Activated naive CD8-positive, alpha-beta T cell treated with anti-CD3 and anti-CD28 coated beads for 36 hours (primary cell): ENCODE data around the gene SLITRK5. TPM values are rescaled to one million over a fixed set of nuclear protein-coding genes. Genes with fewer than 3 reads are reported as not detected.

ENCODE experiments used
- DNase-seq: peaks from one replicate; pipeline ENCODE4 v3.0.0; 2021
- H3K27ac Mint-ChIP-seq: one replicate; pipeline ENCODE4 v1.8.0; 2022; ENCODE audit warnings: mild to moderate bottlenecking, moderate library complexity, mixed read lengths
- H3K27me3 Mint-ChIP-seq: one replicate; pipeline ENCODE4 v1.8.0; 2022; ENCODE audit warnings: mild to moderate bottlenecking, mixed read lengths
- H3K36me3 Mint-ChIP-seq: one replicate; pipeline ENCODE4 v1.8.0; 2021; ENCODE audit warnings: mild to moderate bottlenecking, mixed read lengths
- H3K4me1 Mint-ChIP-seq: one replicate; pipeline ENCODE4 v1.8.0; 2021; ENCODE audit warnings: mixed read lengths
- H3K4me3 Mint-ChIP-seq: one replicate; pipeline ENCODE4 v1.8.0; 2022; ENCODE audit warnings: mild to moderate bottlenecking, moderate library complexity, mixed read lengths
- H3K9me3 Mint-ChIP-seq: one replicate; pipeline ENCODE4 v1.8.0; 2022; ENCODE audit warnings: mixed read lengths
- total RNA-seq, 2 experiments: library from RNA; stranded (reverse); gene quantifications; one replicate each; pipeline ENCODE4 v1.2.3, GENCODE V29; 2021

The SLITRK5 gene, protein sequence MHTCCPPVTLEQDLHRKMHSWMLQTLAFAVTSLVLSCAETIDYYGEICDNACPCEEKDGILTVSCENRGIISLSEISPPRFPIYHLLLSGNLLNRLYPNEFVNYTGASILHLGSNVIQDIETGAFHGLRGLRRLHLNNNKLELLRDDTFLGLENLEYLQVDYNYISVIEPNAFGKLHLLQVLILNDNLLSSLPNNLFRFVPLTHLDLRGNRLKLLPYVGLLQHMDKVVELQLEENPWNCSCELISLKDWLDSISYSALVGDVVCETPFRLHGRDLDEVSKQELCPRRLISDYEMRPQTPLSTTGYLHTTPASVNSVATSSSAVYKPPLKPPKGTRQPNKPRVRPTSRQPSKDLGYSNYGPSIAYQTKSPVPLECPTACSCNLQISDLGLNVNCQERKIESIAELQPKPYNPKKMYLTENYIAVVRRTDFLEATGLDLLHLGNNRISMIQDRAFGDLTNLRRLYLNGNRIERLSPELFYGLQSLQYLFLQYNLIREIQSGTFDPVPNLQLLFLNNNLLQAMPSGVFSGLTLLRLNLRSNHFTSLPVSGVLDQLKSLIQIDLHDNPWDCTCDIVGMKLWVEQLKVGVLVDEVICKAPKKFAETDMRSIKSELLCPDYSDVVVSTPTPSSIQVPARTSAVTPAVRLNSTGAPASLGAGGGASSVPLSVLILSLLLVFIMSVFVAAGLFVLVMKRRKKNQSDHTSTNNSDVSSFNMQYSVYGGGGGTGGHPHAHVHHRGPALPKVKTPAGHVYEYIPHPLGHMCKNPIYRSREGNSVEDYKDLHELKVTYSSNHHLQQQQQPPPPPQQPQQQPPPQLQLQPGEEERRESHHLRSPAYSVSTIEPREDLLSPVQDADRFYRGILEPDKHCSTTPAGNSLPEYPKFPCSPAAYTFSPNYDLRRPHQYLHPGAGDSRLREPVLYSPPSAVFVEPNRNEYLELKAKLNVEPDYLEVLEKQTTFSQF
- total RNA-seq = not detected

DNA sequence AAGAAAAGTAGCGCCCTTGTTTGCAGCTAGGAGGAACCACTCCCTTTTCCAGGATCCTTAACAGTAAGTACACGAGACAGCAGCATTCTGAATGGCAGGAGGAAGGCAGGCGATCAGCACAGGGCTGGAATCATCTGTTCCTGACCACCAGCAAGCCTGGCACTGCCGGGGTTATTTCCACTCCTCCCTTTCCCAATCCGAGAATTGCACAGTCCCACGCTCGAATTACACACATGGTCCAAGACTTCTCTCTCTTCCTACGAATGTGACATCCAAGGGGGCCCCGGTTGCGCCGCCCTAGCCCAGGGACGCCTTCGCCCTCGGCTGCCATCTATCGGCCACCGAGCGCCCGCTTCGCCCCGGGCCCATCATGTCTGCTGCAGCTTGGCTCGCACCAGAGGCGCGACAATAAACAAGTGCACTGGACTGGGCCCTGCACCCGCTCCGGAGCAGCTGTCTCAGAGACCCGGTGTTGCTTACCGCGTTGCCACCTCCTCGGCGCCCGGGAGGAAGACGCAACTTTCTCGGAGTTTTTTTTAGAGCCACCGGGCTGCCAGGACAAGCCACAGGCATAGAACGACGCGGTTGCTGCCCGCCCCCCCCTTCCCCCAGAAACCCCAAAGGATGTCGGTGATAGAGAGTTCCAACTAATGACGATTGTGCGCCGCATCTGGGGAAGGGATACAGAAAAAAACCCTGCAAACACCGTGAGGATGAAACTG is at the start of gene SLITRK5:
Gene SLITRK5 (plus strand): TSS at position 341 of the 722 bp plus-strand sequence. CDS start 4,018 bp downstream, outside the sequence.
- H3K27ac Mint-ChIP-seq = no peak within 1 kb of the TSS
- peaks cover 59% of the 10 kb centered on the region for H3K27me3 Mint-ChIP-seq

DNA sequence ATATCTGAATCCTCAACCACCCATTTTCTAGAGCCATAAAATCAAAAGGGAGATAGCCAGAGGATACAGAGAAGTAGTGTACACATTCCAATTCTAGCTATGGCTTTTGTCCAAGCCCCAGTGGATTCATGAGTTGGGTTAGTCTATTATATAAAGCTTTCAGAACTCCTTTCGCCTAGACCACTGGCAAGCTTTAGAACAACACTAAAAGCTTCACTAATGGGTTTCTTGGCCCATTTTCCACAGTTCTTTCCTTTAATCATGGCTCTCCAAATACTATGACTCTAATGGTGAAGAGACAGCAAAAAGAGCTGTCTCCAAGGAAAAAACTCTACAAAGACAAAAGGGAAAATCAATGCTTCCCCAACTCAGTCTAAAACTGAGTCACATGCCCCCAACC is 48.2 kb upstream of the SLITRK5 start:
- no peak for DNase-seq
- H3K4me3 Mint-ChIP-seq = no peak overlapping the region
- no peaks in the 10 kb centered on the region for H3K27me3 Mint-ChIP-seq

More for the DNA sequence above, at the start of gene SLITRK5:
- DNase-seq = peak; percentile 63
- H3K4me1 Mint-ChIP-seq = peaks cover 14% of the 10 kb centered on the region
- H3K36me3 Mint-ChIP-seq = no peaks in the 10 kb centered on the region
- H3K9me3 Mint-ChIP-seq = peaks cover 1% of the 10 kb centered on the region
- H3K4me3 Mint-ChIP-seq = peak within 1 kb of the TSS; percentile 63

DNA sequence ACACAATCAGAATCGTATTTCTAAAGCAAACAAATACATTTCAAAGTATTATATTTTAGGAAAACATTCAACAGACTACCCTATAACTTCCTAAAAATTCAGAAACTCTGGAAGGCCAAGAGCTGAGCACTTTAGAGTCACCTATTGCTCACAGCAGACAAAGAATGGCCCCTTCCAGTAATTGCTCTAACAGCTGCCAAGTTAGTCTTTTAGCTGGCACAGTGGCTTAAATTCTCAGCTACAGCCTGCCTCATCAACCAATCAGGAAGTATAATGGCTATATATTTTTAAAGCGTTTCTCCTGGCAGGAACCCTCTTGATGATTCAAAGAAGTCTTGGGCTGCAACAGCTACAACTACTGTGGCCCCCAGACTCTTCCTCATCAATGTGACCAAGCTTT is 14.9 kb upstream of the SLITRK5 start:
- H3K4me3 Mint-ChIP-seq = no peak overlapping the region
- H3K27ac Mint-ChIP-seq = no peak overlapping the region
- no peaks in the 10 kb centered on the region for H3K27me3 Mint-ChIP-seq
- no peaks in the 10 kb centered on the region for H3K36me3 Mint-ChIP-seq
- DNase-seq = no peak
- H3K9me3 Mint-ChIP-seq = no peaks in the 10 kb centered on the region
- no peaks in the 10 kb centered on the region for H3K4me1 Mint-ChIP-seq

More for the DNA sequence above, 48.2 kb upstream of the SLITRK5 start:
- H3K27ac Mint-ChIP-seq = no peak overlapping the region
- no peaks in the 10 kb centered on the region for H3K4me1 Mint-ChIP-seq
- peaks cover 3% of the 10 kb centered on the region for H3K9me3 Mint-ChIP-seq
- no peaks in the 10 kb centered on the region for H3K36me3 Mint-ChIP-seq

DNA sequence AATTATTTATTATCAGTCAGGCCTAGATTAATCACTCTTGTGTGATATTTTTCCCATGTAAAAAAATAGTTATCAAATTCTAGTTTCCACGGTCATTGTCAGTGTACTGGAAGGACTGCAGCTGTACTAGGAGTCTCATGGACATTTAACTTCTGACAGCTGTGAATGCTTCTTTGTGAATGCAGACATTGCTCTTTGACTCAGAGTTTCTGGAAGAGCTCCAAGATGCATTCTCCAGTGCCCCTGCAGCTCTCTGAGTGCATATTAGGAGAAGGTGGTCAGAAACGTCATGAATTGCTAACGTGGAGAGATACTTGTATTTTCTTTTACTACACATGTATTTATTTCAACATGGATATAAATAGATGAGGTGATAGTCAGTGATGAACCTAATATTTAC is 9.7 kb upstream of the SLITRK5 start:
- Mint-ChIP-seq H3K4me3 (no peak overlapping the region), H3K27ac (no peak overlapping the region), H3K9me3 (no peaks in the 10 kb centered on the region), H3K4me1 (no peaks in the 10 kb centered on the region), H3K36me3 (no peaks in the 10 kb centered on the region), H3K27me3 (peaks cover 3% of the 10 kb centered on the region)
- no peak for DNase-seq

DNA sequence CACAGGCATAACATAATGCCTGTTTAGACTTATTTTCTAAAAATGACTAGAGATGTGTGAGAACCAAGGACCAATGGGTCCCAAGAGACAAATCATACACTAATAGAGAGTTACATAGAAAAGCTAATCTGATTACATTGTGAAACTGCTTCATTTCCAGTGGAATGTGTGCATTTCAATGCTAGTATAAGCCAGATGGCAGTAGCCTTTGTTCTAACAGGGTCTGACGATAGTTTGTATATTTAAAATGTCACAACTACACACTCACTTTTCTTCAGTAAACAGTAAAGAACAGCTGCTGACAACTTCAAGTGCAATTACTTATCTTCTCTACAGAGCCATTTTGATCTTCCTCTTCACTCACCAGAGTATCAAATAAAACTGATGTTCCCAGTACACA is 4.3 kb upstream of the SLITRK5 start:
- Mint-ChIP-seq H3K36me3 (no peaks in the 10 kb centered on the region), H3K27ac (no peak overlapping the region), H3K9me3 (no peaks in the 10 kb centered on the region), H3K27me3 (peaks cover 18% of the 10 kb centered on the region), H3K4me3 (no peak overlapping the region), H3K4me1 (peaks cover 2% of the 10 kb centered on the region)
- no peak for DNase-seq

DNA sequence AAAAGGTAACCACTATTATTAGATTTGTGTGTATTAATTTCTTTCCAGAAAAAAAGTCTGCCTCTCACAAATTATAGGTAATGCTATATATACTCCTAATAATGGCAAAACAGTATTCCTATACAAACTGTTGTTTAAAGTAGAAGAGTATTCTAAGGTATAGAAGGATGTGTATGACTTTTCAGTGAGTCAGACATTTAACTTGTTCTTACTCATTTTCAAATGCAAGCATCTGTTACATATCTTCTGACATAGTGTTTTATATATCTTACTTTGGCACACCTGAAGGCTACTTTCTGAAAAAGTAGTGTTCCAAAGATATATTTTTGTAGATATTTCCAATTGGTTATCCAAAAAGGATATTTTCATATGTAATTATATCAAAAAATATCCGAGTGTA is 3.5 kb upstream of the SLITRK5 start:
- Mint-ChIP-seq H3K4me3 (no peak overlapping the region), H3K4me1 (peaks cover 4% of the 10 kb centered on the region), H3K36me3 (no peaks in the 10 kb centered on the region), H3K27ac (no peak overlapping the region), H3K27me3 (peaks cover 25% of the 10 kb centered on the region), H3K9me3 (no peaks in the 10 kb centered on the region)
- no peak for DNase-seq

DNA sequence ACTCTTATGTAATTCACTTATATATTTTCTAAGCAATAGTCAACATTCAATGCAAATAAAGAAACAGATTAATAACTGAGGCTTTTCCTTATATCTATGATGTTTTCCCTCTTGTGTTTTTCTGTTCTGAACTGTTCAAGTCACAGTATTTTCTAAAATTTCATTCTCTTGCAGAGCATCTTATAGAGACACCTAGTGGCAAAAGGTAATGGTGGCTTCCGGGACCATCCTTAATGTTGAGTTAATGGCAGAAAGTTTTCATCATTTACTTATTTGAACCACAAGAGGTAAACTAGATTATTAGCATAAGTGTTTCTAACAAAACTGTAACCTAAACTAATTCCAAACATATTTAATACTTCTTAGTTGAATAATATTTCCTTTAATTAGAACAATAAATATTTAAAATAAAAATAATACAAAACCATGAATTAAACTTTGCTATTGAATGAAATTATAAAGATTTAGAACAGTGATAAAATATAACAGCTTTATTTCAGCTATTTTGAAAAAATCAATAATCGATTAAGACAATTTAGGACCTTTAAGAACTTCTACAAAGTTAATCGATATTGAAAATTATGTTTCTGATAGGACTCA is 1.7 kb upstream of the SLITRK5 start:
- Mint-ChIP-seq H3K27me3 (peaks cover 42% of the 10 kb centered on the region), H3K27ac (no peak overlapping the region), H3K9me3 (peaks cover 1% of the 10 kb centered on the region), H3K36me3 (no peaks in the 10 kb centered on the region), H3K4me3 (no peak overlapping the region), H3K4me1 (peaks cover 14% of the 10 kb centered on the region)
- DNase-seq = no peak

DNA sequence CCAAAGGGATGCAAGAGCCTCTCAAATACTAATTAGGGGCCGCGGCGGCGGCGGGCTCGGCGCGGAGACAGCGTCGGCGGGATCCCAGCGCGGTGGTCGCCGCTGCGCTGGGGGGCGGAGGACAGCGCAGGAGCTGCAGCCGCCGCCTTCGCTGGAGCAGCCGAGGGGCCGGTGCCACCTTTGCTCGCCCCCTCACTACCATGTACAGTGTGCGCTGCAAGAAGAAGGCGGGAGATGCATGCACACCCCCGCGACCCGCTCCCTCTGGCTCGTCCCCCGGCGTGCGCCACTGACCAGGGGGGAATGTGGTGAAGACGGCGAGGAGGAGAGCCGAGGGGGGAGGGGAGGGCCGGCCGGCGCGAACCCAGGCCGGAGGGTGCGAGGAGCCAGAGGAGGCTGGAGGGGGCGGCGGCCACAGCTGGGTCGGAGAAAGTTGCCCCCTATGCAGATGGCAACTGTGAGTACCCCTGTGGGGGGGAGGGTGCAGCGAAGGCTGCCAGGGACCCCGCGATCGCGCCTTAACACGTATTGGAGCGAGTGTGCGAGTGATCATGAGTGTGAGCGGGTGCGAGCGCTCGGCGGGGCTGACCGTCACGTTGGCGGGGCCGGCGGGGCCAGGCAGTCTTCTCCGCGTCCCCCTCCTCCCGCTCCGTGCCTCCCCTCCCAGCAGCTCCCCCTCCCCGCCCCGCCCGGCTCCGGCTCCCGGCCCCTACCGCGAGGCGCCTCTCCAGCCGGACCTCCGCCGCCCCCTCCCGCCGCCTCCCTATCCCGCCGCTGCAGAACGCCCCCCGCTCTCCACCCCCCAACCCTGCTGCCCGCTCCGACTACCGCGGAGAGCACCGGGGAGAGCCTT is 808 bp downstream of the SLITRK5 start:
- no peak for DNase-seq
- Mint-ChIP-seq H3K36me3 (no peaks in the 10 kb centered on the region), H3K4me1 (peaks cover 14% of the 10 kb centered on the region), H3K27me3 (peaks cover 64% of the 10 kb centered on the region), H3K4me3 (peak overlapping the region; percentile 63), H3K9me3 (peaks cover 5% of the 10 kb centered on the region), H3K27ac (no peak overlapping the region)

DNA sequence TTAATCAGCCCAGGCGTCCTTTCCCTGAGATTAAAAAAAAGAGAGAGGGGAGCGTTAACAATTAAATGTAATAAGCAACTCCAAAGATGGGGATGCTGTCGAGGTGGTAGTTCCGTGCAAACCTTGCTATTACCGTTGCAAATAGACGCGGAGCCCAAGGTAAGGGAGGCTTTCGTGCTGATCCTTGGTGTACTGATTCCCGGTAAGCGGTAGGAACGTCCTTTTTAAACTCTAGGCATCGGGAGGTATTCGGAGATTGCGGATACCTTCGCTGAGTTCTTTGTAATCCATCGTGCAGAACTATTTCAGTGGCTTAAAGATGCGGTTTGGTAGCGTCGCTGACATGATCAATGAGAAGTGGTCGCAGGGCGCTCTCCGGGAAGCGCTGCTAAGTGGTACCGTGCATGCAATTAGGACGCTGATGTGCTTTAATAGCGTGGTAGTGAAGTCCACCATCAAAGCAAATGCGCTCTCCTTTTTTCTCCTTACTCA is 3.1 kb downstream of the SLITRK5 start:
- Mint-ChIP-seq H3K36me3 (no peaks in the 10 kb centered on the region), H3K4me1 (peaks cover 22% of the 10 kb centered on the region), H3K27ac (no peak overlapping the region), H3K27me3 (peaks cover 86% of the 10 kb centered on the region), H3K9me3 (peaks cover 5% of the 10 kb centered on the region), H3K4me3 (no peak overlapping the region)
- DNase-seq = no peak

DNA sequence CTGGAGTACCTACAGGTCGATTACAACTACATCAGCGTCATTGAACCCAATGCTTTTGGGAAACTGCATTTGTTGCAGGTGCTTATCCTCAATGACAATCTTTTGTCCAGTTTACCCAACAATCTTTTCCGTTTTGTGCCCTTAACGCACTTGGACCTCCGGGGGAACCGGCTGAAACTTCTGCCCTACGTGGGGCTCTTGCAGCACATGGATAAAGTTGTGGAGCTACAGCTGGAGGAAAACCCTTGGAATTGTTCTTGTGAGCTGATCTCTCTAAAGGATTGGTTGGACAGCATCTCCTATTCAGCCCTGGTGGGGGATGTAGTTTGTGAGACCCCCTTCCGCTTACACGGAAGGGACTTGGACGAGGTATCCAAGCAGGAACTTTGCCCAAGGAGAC is 4.7 kb downstream of the SLITRK5 start:
- Mint-ChIP-seq H3K27ac (no peak overlapping the region), H3K4me3 (no peak overlapping the region), H3K27me3 (peaks cover 92% of the 10 kb centered on the region), H3K4me1 (peaks cover 22% of the 10 kb centered on the region), H3K9me3 (peaks cover 5% of the 10 kb centered on the region), H3K36me3 (no peaks in the 10 kb centered on the region)
- DNase-seq = no peak

DNA sequence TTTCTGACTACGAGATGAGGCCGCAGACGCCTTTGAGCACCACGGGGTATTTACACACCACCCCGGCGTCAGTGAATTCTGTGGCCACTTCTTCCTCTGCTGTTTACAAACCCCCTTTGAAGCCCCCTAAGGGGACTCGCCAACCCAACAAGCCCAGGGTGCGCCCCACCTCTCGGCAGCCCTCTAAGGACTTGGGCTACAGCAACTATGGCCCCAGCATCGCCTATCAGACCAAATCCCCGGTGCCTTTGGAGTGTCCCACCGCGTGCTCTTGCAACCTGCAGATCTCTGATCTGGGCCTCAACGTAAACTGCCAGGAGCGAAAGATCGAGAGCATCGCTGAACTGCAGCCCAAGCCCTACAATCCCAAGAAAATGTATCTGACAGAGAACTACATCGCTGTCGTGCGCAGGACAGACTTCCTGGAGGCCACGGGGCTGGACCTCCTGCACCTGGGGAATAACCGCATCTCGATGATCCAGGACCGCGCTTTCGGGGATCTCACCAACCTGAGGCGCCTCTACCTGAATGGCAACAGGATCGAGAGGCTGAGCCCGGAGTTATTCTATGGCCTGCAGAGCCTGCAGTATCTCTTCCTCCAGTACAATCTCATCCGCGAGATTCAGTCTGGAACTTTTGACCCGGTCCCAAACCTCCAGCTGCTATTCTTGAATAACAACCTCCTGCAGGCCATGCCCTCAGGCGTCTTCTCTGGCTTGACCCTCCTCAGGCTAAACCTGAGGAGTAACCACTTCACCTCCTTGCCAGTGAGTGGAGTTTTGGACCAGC is 5.3 kb downstream of the SLITRK5 start:
- Mint-ChIP-seq H3K4me1 (peaks cover 20% of the 10 kb centered on the region), H3K9me3 (peaks cover 5% of the 10 kb centered on the region), H3K27me3 (peaks cover 89% of the 10 kb centered on the region), H3K4me3 (no peak overlapping the region), H3K36me3 (no peaks in the 10 kb centered on the region), H3K27ac (no peak overlapping the region)
- DNase-seq = no peak

DNA sequence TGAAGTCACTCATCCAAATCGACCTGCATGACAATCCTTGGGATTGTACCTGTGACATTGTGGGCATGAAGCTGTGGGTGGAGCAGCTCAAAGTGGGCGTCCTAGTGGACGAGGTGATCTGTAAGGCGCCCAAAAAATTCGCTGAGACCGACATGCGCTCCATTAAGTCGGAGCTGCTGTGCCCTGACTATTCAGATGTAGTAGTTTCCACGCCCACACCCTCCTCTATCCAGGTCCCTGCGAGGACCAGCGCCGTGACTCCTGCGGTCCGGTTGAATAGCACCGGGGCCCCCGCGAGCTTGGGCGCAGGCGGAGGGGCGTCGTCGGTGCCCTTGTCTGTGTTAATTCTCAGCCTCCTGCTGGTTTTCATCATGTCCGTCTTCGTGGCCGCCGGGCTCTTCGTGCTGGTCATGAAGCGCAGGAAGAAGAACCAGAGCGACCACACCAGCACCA is 5.9 kb downstream of the SLITRK5 start:
- Mint-ChIP-seq H3K27me3 (peaks cover 83% of the 10 kb centered on the region), H3K4me3 (no peak overlapping the region)

More for the DNA sequence above, 5.9 kb downstream of the SLITRK5 start:
- Mint-ChIP-seq H3K9me3 (peaks cover 5% of the 10 kb centered on the region), H3K4me1 (peaks cover 20% of the 10 kb centered on the region), H3K27ac (no peak overlapping the region), H3K36me3 (no peaks in the 10 kb centered on the region)
- no peak for DNase-seq
